GM23338 (cell line): Measurements from ENCODE around the gene MAD1L1. TPM values are rescaled to one million over a fixed set of nuclear protein-coding genes. Genes with fewer than 3 reads are reported as not detected.

Experiments
- ATAC-seq: fragments of 200-7000 bp; cut with Tn5 transposase; 3 replicates; pipeline ENCODE4 v1.9.1; 2020
- DNase-seq: peaks from one replicate; pipeline ENCODE4 v3.0.0-alpha.2; 2015; ENCODE audit warnings: low spot score
- H2AFZ ChIP-seq: fragments of 200-600 bp; sonication (generic); 2 replicates; pipeline ENCODE4 v1.8.0; 2016; ENCODE audit warnings: antibody characterized with exemption, mild to moderate bottlenecking, moderate library complexity
- H3F3A ChIP-seq: fragments of 200-600 bp; sonication (generic); replicated peaks from 2 replicates; pipeline ENCODE4 v1.8.0; 2017; ENCODE audit warnings: antibody characterized with exemption, mixed run types, low read depth
- H3K27ac ChIP-seq: fragments of 200-600 bp; sonication (generic); 2 replicates; pipeline ENCODE4 v1.6.1; 2016; ENCODE audit warnings: low read depth
- H3K27me3 ChIP-seq: fragments of 200-600 bp; sonication (generic); 2 replicates; pipeline ENCODE4 v1.8.0; 2016; ENCODE audit warnings: mild to moderate bottlenecking, mixed run types, moderate library complexity; ENCODE audit not compliant: insufficient read depth
- H3K36me3 ChIP-seq: fragments of 200-600 bp; sonication (generic); 2 replicates; pipeline ENCODE4 v1.8.0; 2016; ENCODE audit warnings: mild to moderate bottlenecking; ENCODE audit not compliant: insufficient read depth
- H3K4me1 ChIP-seq: fragments of 200-600 bp; sonication (generic); 2 replicates; pipeline ENCODE4 v1.8.0; 2016; ENCODE audit warnings: mild to moderate bottlenecking, moderate library complexity; ENCODE audit not compliant: insufficient read depth
- H3K4me2 ChIP-seq: fragments of 200-600 bp; sonication (generic); 2 replicates; pipeline ENCODE4 v1.7.1; 2017; ENCODE audit warnings: mixed run types
- H3K4me3 ChIP-seq: fragments of 200-600 bp; sonication (generic); 2 replicates; pipeline ENCODE4 v1.6.1; 2016; ENCODE audit warnings: mixed run types
- H3K79me2 ChIP-seq: fragments of 200-600 bp; sonication (generic); replicated peaks from 2 replicates; pipeline ENCODE4 v1.8.0; 2017; ENCODE audit warnings: mild to moderate bottlenecking; ENCODE audit not compliant: insufficient read depth
- H3K9me2 ChIP-seq: fragments of 200-600 bp; sonication (generic); 2 replicates; pipeline ENCODE4 v1.8.0; 2017; ENCODE audit not compliant: insufficient read depth
- H4K20me1 ChIP-seq: fragments of 200-600 bp; sonication (generic); replicated peaks from 2 replicates; pipeline ENCODE4 v1.8.0; 2017; ENCODE audit warnings: mild to moderate bottlenecking; ENCODE audit not compliant: insufficient read depth
- H3K27ac Mint-ChIP-seq: 2 replicates; pipeline ENCODE4 v1.8.0; 2020; ENCODE audit warnings: inconsistent platforms, mild to moderate bottlenecking, moderate library complexity, mixed read lengths
- H3K27me3 Mint-ChIP-seq: 3 replicates; pipeline ENCODE4 v1.8.0; 2022; ENCODE audit warnings: low read depth, mild to moderate bottlenecking, moderate library complexity, mixed read lengths, inconsistent platforms; ENCODE audit not compliant: insufficient read depth, poor library complexity
- H3K36me3 Mint-ChIP-seq: 3 replicates; pipeline ENCODE4 v1.8.0; 2021; ENCODE audit warnings: low read depth, mild to moderate bottlenecking, inconsistent platforms, moderate library complexity, mixed read lengths
- H3K4me1 Mint-ChIP-seq: 3 replicates; pipeline ENCODE4 v1.8.0; 2020; ENCODE audit warnings: mild to moderate bottlenecking, inconsistent platforms, mixed read lengths
- H3K4me3 Mint-ChIP-seq: 3 replicates; pipeline ENCODE4 v1.8.0; 2021; ENCODE audit warnings: moderate library complexity, mild to moderate bottlenecking, inconsistent platforms, mixed read lengths
- H3K9me3 Mint-ChIP-seq: 3 replicates; pipeline ENCODE4 v1.8.0; 2020; ENCODE audit warnings: moderate library complexity, mild to moderate bottlenecking, inconsistent platforms, mixed read lengths
- CREB1 ChIP-seq: fragments of 250-450 bp; sonication (Bioruptor Pico); IDR thresholded peaks from 2 replicates; pipeline ENCODE4 v1.5.0; 2020; ENCODE audit warnings: low read depth, mild to moderate bottlenecking, moderate library complexity
- CTCF ChIP-seq, 2 experiments: fragments of 200-600 bp in 1 of 2; sonication (generic) in 1 of 2; conservative IDR thresholded peaks; 2 replicates each; pipeline versions ENCODE4 v1.5.1 to v1.6.1; 2016 to 2017; ENCODE audit warnings: antibody characterized with exemption in 2 of 2, low read depth in 2 of 2, mild to moderate bottlenecking in 2 of 2, moderate library complexity in 1 of 2
- ETS1 ChIP-seq: IDR thresholded peaks from 2 replicates; pipeline ENCODE4 v1.6.1; 2016; ENCODE audit warnings: antibody characterized with exemption
- EZH2 ChIP-seq: fragments of 200-600 bp; sonication (generic); IDR thresholded peaks from one replicate; pipeline ENCODE4 v1.8.0; 2017; ENCODE audit warnings: antibody characterized with exemption, mild to moderate bottlenecking, low read depth; ENCODE audit not compliant: unreplicated experiment
- JUNB ChIP-seq: IDR thresholded peaks from one replicate; pipeline ENCODE4 v1.6.1; 2016; ENCODE audit warnings: antibody characterized with exemption; ENCODE audit not compliant: unreplicated experiment
- ZNF114 ChIP-seq: fragments of 250-450 bp; sonication (Bioruptor Pico); IDR thresholded peaks from 2 replicates; pipeline ENCODE4 v1.5.0; 2020; ENCODE audit warnings: mild to moderate bottlenecking, moderate library complexity
- polyA plus RNA-seq: library from polyadenylated mRNA; unstranded; fragments of >200 nt; fragmentation: Nextera tagmentation; extraction: Ambion mirVana; gene quantifications from 2 replicates; pipeline ENCODE4 v1.2.1, GENCODE V29; 2016
- total RNA-seq: library from RNA; depleted of rRNA; stranded (reverse); fragments of >200 nt; shearing (Covaris generic); gene quantifications from 2 replicates; pipeline ENCODE4 v1.2.3, GENCODE V29; 2014
- TF ChIP-seq, protein P1 (sequence below): fragments of 250-450 bp; sonication (Bioruptor Pico); IDR thresholded peaks from 2 replicates; pipeline ENCODE4 v1.5.0; 2020; ENCODE audit warnings: mild to moderate bottlenecking, moderate library complexity

MAD1L1 gene
- total and polyA plus RNA-seq, 2 experiments from 2014 or later: 40.3 to 59.3 TPM

DNA sequence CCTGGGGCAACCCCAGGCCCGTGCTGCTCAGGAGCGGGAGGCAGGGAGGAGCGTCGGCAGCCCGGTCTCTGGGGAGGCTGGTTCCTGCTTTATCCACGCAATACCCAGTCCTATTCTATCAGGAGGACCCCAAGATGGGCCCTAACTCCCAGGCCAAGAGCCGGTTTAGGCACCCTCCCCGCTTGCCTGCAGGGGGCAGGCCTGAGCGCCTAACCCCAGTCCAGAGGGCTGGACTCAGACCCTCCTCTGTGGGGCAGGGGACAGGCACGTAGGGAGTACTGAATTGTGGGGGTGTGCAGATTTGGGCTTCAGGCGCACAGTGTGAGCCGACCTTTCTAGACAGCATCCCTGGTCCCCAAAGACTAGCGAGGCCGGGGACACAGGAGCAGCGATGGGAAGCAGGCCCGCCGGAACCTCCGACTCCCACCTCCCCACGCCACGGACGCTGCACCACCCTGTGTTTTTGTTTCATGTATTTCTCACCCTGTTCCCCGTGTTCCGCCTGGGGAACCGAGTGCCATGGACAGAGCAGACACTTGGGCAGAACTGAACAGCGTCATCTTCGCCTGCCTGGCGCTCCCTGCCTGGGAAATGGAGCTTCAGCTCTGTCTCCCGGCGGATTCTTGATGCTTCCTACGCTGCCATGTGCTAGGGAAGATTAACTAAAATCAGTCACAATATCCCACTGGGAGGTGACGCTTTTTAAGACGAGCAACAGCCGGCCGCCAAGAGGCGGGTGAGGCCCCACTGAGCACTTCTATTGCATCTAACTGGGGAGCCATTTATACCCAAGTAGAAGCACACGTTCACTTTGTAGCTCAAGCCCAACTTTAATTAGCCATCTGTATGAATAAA lies 14.6 kb upstream of the MAD1L1 start:
- Mint-ChIP-seq H3K27ac (no peak overlapping the region), H3K9me3 (no peaks in the 10 kb centered on the region), H3K4me1 (peaks cover 9% of the 10 kb centered on the region), H3K36me3 (peaks cover 21% of the 10 kb centered on the region), H3K4me3 (no peak overlapping the region), H3K27me3 (peaks cover 14% of the 10 kb centered on the region)
- TF ChIP-seq CTCF (conservative IDR thresholded peaks at IDR 0.05; ENCODE audit: low read depth in 2 of 2) (peak; percentile 81 to 86), JUNB (no peak)
- H3K27me3 ChIP-seq: no peaks in the 10 kb centered on the region
- no peaks in the 10 kb centered on the region; the same call in 1 of the 2 replicates for H3K36me3 ChIP-seq
- no peak overlapping the region for H2AFZ ChIP-seq
- no peak overlapping the region for H3K4me2 ChIP-seq
- peaks cover 12% of the 10 kb centered on the region; the same call in 1 of the 2 replicates for H3K4me1 ChIP-seq
- H3K79me2 ChIP-seq: peaks cover 8% of the 10 kb centered on the region
- H3K27ac ChIP-seq: no peak overlapping the region
- H3F3A ChIP-seq: no peaks in the 10 kb centered on the region
- H4K20me1 ChIP-seq: no peaks in the 10 kb centered on the region; the same call in 1 of the 2 replicates
- peak; percentile 83 for DNase-seq
- no peaks in the 10 kb centered on the region for H3K9me2 ChIP-seq
- peak; percentile 83 for ATAC-seq
- H3K4me3 ChIP-seq: no peak overlapping the region

- Histone ChIP-seq H3K36me3 (no peaks in the 10 kb centered on the region), H3K4me1 (peaks cover 15% of the 10 kb centered on the region), H3K4me2 (no peak overlapping the region), H3F3A (no peaks in the 10 kb centered on the region), H4K20me1 (no peaks in the 10 kb centered on the region; the same call in 1 of the 2 replicates), H2AFZ (no peak overlapping the region), H3K27me3 (no peaks in the 10 kb centered on the region), H3K4me3 (no peak overlapping the region), H3K79me2 (peaks cover 16% of the 10 kb centered on the region), H3K27ac (no peak overlapping the region), H3K9me2 (no peaks in the 10 kb centered on the region)
- Mint-ChIP-seq H3K4me1 (peaks cover 9% of the 10 kb centered on the region), H3K9me3 (no peaks in the 10 kb centered on the region), H3K27ac (peak overlapping the region; percentile 66; the same call in 1 of the 2 replicates), H3K4me3 (no peak overlapping the region), H3K27me3 (peaks cover 16% of the 10 kb centered on the region), H3K36me3 (peaks cover 17% of the 10 kb centered on the region)
- DNase-seq (no peak), ATAC-seq (no peak)
- TF ChIP-seq ZNF114 (no peak), ETS1 (no peak), CREB1 (no peak), EZH2 (no peak)
- TF ChIP-seq, protein P1, sequence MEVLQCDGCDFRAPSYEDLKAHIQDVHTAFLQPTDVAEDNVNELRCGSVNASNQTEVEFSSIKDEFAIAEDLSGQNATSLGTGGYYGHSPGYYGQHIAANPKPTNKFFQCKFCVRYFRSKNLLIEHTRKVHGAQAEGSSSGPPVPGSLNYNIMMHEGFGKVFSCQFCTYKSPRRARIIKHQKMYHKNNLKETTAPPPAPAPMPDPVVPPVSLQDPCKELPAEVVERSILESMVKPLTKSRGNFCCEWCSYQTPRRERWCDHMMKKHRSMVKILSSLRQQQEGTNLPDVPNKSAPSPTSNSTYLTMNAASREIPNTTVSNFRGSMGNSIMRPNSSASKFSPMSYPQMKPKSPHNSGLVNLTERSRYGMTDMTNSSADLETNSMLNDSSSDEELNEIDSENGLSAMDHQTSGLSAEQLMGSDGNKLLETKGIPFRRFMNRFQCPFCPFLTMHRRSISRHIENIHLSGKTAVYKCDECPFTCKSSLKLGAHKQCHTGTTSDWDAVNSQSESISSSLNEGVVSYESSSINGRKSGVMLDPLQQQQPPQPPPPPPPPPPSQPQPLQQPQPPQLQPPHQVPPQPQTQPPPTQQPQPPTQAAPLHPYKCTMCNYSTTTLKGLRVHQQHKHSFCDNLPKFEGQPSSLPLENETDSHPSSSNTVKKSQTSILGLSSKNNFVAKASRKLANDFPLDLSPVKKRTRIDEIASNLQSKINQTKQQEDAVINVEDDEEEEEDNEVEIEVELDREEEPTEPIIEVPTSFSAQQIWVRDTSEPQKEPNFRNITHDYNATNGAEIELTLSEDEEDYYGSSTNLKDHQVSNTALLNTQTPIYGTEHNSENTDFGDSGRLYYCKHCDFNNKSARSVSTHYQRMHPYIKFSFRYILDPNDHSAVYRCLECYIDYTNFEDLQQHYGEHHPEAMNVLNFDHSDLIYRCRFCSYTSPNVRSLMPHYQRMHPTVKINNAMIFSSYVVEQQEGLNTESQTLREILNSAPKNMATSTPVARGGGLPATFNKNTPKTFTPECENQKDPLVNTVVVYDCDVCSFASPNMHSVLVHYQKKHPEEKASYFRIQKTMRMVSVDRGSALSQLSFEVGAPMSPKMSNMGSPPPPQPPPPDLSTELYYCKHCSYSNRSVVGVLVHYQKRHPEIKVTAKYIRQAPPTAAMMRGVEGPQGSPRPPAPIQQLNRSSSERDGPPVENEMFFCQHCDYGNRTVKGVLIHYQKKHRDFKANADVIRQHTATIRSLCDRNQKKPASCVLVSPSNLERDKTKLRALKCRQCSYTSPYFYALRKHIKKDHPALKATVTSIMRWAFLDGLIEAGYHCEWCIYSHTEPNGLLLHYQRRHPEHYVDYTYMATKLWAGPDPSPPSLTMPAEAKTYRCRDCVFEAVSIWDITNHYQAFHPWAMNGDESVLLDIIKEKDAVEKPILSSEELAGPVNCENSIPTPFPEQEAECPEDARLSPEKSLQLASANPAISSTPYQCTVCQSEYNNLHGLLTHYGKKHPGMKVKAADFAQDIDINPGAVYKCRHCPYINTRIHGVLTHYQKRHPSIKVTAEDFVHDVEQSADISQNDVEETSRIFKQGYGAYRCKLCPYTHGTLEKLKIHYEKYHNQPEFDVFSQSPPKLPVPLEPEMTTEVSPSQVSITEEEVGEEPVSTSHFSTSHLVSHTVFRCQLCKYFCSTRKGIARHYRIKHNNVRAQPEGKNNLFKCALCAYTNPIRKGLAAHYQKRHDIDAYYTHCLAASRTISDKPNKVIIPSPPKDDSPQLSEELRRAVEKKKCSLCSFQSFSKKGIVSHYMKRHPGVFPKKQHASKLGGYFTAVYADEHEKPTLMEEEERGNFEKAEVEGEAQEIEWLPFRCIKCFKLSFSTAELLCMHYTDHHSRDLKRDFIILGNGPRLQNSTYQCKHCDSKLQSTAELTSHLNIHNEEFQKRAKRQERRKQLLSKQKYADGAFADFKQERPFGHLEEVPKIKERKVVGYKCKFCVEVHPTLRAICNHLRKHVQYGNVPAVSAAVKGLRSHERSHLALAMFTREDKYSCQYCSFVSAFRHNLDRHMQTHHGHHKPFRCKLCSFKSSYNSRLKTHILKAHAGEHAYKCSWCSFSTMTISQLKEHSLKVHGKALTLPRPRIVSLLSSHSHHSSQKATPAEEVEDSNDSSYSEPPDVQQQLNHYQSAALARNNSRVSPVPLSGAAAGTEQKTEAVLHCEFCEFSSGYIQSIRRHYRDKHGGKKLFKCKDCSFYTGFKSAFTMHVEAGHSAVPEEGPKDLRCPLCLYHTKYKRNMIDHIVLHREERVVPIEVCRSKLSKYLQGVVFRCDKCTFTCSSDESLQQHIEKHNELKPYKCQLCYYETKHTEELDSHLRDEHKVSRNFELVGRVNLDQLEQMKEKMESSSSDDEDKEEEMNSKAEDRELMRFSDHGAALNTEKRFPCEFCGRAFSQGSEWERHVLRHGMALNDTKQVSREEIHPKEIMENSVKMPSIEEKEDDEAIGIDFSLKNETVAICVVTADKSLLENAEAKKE: no peak
Observed at GRCh38 chr7:2245883-2246675, 13.3 kb upstream of the MAD1L1 start.
